ENCODE measurements around the gene CHCHD5. TPM values are rescaled to one million over a fixed set of nuclear protein-coding genes. Genes with fewer than 3 reads are reported as not detected.

CHCHD5 gene
- total RNA-seq, 1 donor from 2014 or later: 12.9 TPM

DNA sequence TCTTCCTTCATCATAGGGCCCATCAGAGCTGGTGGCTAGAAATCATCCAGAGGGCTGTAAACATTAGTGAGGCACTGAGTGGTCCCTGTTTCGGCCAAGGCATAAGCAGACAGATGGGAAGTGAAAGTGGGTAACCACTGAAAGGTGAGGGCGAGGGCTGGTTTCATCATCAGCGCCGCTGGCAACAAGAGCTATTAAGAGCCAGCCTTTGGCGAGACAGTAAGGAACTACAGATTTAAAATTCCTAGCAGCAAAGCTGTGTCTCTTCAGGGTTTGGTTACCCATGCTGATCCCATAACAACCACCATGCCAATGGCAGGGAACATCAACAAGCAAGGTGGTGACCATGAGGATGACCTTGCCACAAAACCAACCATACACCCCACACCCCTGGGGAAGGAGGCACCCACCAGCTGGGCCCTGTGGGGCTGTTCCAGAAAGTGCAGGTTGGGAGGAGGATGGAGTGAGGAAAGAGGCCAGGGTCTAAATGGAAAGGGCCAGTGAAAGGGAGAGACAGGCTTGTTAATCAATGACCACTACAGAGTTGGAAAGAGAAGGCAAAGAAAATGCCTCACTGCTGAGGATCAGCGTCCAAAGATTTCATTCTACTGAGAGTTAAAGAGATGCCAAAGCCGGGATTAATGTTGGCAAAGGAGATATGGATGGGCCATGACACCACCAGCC lies 52.3 kb downstream of the CHCHD5 start:
- Histone ChIP-seq H3F3A (ENCODE audit: low read depth) (no peaks in the 10 kb centered on the region), H3K4me1 (peaks cover 3% of the 10 kb centered on the region), H4K20me1 (ENCODE audit: low read depth) (no peaks in the 10 kb centered on the region), H3K36me3 (no peaks in the 10 kb centered on the region), H2AFZ (replicated peaks) (no peak overlapping the region), H3K4me3 (no peak overlapping the region), H3K9ac (no peak overlapping the region), H3K9me3 (ENCODE audit: low read depth) (no peaks in the 10 kb centered on the region), H3K27ac (no peak overlapping the region), H3K27me3 (no peaks in the 10 kb centered on the region), H3K4me2 (no peak overlapping the region), H3K79me2 (ENCODE audit: low read depth) (no peaks in the 10 kb centered on the region)
- H3K4me3 Mint-ChIP-seq: no peak overlapping the region
- DNase-seq (ENCODE audit: low spot score): no peak
- no peak for TF ChIP-seq EZH2phosphoT487 (IDR thresholded peaks at IDR 0.05)
- TF ChIP-seq, protein P1, sequence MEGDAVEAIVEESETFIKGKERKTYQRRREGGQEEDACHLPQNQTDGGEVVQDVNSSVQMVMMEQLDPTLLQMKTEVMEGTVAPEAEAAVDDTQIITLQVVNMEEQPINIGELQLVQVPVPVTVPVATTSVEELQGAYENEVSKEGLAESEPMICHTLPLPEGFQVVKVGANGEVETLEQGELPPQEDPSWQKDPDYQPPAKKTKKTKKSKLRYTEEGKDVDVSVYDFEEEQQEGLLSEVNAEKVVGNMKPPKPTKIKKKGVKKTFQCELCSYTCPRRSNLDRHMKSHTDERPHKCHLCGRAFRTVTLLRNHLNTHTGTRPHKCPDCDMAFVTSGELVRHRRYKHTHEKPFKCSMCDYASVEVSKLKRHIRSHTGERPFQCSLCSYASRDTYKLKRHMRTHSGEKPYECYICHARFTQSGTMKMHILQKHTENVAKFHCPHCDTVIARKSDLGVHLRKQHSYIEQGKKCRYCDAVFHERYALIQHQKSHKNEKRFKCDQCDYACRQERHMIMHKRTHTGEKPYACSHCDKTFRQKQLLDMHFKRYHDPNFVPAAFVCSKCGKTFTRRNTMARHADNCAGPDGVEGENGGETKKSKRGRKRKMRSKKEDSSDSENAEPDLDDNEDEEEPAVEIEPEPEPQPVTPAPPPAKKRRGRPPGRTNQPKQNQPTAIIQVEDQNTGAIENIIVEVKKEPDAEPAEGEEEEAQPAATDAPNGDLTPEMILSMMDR (IDR thresholded peaks at IDR 0.05): no peak
- no peak for TF ChIP-seq EZH2 (IDR thresholded peaks at IDR 0.05)
- no peak overlapping the region for H3K27ac Mint-ChIP-seq
- peaks cover 2% of the 10 kb centered on the region for H3K27me3 Mint-ChIP-seq (ENCODE audit: insufficient read depth, low read depth)
- no peaks in the 10 kb centered on the region for H3K9me3 Mint-ChIP-seq
- peaks cover 20% of the 10 kb centered on the region for H3K4me1 Mint-ChIP-seq
- H3K36me3 Mint-ChIP-seq: no peaks in the 10 kb centered on the region

DNA sequence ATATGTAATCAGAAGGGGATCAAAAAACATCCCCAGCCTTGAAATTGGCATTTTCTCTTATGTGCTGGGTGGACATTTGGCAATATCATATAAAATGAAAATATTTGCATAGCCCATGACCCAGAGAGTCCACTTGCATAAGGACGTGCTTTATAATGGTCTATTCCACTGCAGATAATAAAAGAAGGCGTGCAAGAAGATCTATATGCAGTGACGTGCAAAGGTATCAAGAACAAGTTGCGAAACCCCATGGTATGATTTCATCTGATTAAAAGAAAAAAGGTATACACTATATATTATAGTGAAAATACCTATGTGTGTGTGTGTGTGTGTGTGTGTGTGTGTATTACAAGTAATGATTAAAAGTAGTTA lies 52.9 kb downstream of the CHCHD5 start:
- Histone ChIP-seq H3K4me2 (no peak overlapping the region), H3K27ac (no peak overlapping the region), H3F3A (ENCODE audit: low read depth) (no peaks in the 10 kb centered on the region), H3K4me3 (no peak overlapping the region), H2AFZ (replicated peaks) (no peak overlapping the region), H3K9ac (no peak overlapping the region), H3K79me2 (ENCODE audit: low read depth) (no peaks in the 10 kb centered on the region), H3K9me3 (ENCODE audit: low read depth) (no peaks in the 10 kb centered on the region), H3K36me3 (no peaks in the 10 kb centered on the region), H3K4me1 (no peaks in the 10 kb centered on the region), H4K20me1 (ENCODE audit: low read depth) (no peaks in the 10 kb centered on the region), H3K27me3 (no peaks in the 10 kb centered on the region)
- Mint-ChIP-seq H3K27me3 (ENCODE audit: insufficient read depth, low read depth) (peaks cover 2% of the 10 kb centered on the region), H3K36me3 (no peaks in the 10 kb centered on the region), H3K9me3 (no peaks in the 10 kb centered on the region), H3K4me3 (no peak overlapping the region), H3K27ac (no peak overlapping the region), H3K4me1 (peaks cover 16% of the 10 kb centered on the region)
- no peak for TF ChIP-seq EZH2 (IDR thresholded peaks at IDR 0.05)
- TF ChIP-seq EZH2phosphoT487 (IDR thresholded peaks at IDR 0.05): no peak
- TF ChIP-seq, protein P1 (IDR thresholded peaks at IDR 0.05): no peak
- DNase-seq (ENCODE audit: low spot score): no peak

Small RNA genes lying within 50 kb of the gene (small RNA-seq; reads per million reads assigned to genes)
- not detected for gene RF00019

Other genes starting within 250 kb of the CHCHD5 start
- 6.8 and 11.1 TPM in 2 replicates for gene RGPD8, start 151.0 kb upstream of the CHCHD5 start, total RNA-seq (ENCODE audit: low replicate concordance)
- 53.2 and 81.3 TPM in 2 replicates for gene TTL, start 102.5 kb upstream of the CHCHD5 start, total RNA-seq (ENCODE audit: low replicate concordance)
- 20.1 and 20.5 TPM in 2 replicates for gene POLR1B, start 42.1 kb upstream of the CHCHD5 start, total RNA-seq (ENCODE audit: low replicate concordance)
- gene SLC20A1, start 61.3 kb downstream of the CHCHD5 start, total RNA-seq (ENCODE audit: low replicate concordance): 46.1 and 61.1 TPM in 2 replicates
- not detected in 2 replicates for gene NT5DC4, start 136.4 kb downstream of the CHCHD5 start, total RNA-seq (ENCODE audit: low replicate concordance)
- 28.2 and 53.7 TPM in 2 replicates for gene CKAP2L, start 180.0 kb downstream of the CHCHD5 start, total RNA-seq (ENCODE audit: low replicate concordance)
- 1.3 and 3.2 TPM in 2 replicates for gene IL1A, start 199.9 kb downstream of the CHCHD5 start, total RNA-seq (ENCODE audit: low replicate concordance)